Measurements from ENCODE around the gene AUTS2.

Gene AUTS2

GRCh38 chr7:70830426-70830825, 1232.2 kb downstream of the AUTS2 start:
- FAIRE-seq: no peak
- DNase-seq (ENCODE audit: extremely low spot score, insufficient read length, low read depth): no peak

DNA sequence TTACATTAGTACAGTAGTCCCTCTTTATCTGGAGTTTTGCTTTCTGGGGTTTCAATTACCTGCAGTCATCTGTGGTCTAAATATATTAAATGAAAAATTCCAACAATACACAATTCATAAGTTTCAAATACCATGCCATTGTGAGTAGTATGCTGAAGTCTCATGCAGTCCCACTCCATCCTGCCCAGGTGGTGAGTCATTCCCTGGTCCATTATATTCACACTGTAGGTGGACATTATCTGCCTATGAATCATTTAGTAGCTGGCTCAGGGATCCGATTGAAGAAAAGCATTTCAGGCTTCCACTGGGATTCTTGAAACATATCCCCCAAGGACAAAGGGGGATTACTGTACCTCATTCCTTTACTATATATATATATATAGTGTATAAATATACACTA, 1235.5 kb downstream of the AUTS2 start:
- DNase-seq (ENCODE audit: extremely low spot score, insufficient read length, low read depth): no peak

DNA sequence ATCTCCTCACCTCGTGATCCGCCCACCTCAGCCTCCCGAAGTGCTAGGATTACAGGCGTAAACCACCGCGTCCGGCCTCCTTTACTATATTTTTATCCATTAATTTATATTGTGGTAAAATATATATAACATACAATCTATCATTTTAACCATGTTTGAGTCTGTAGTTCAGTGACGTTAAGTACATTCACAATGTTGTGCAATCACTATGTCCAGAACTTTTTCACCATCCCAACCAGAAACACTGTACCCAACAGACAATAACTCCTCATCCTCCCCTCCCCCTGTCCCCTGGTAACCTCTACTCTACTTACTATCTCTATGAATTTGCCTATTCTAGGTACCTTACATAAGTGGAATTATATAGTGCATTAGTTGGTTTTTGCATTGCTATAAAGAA, 1236.1 kb downstream of the AUTS2 start:
- DNase-seq (ENCODE audit: extremely low spot score, insufficient read length, low read depth) (no peak), FAIRE-seq (no peak)

More for the DNA sequence above, 1235.5 kb downstream of the AUTS2 start:
- no peak for FAIRE-seq

DNA sequence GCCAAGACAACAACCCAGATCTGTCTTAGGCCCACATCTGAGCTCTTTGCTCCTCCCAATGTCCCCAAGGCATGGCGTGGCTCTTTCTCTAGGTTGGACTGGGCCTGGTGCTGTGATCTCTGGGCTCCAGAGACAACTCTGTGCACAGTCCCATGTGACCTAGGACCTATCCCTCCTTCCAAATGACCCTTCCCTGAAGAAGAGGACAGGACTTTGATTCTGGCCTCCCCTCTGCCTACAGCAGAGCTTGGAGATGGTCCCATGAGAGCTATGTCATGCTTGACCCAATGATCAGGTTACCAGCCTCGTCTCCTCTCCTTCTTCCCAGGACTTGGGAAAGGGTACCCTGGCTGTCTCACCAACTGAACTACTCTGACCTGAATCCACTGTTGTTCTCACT, 1237.4 kb downstream of the AUTS2 start:
- DNase-seq (ENCODE audit: extremely low spot score, insufficient read length, low read depth) (no peak), FAIRE-seq (no peak)

- FAIRE-seq (no peak), DNase-seq (ENCODE audit: extremely low spot score, insufficient read length, low read depth) (no peak)
These were observed 1238.0 kb downstream of the AUTS2 start for GRCh38 chr7:70836279-70836678.

DNA sequence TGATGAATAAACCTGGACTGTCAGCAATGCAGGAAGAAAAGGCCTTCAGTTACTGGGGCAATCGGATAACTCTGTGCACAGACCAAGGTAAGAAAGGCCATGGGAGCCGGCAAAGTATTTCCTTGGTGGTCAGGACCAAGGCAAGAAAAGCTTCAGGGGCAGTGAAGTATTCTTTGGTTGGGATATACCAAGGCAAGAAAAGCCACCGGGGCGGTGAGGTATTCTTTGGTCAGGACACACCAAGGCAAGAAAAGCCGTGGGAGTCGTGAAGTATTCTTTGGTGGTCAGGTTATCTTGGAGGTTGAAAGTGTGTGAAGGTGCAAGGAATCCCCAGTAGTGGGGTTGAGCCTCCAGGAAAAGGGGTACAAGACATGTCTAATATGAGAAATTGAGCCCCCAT, 1238.7 kb downstream of the AUTS2 start:
- DNase-seq (ENCODE audit: extremely low spot score, insufficient read length, low read depth) (no peak), FAIRE-seq (no peak)

GRCh38 chr7:70837589-70837988, 1239.3 kb downstream of the AUTS2 start:
- DNase-seq (ENCODE audit: extremely low spot score, insufficient read length, low read depth): no peak
- FAIRE-seq: no peak

GRCh38 chr7:70838292-70838907, 1240.1 kb downstream of the AUTS2 start:
- DNase-seq (ENCODE audit: extremely low spot score, insufficient read length, low read depth): no peak
- FAIRE-seq: no peak
